IPS-NIHi7 (cell line): Measurements from ENCODE around the gene POLD1.
A peak's percentile ranks its signal among the peaks of the same experiment; 100 is the strongest.
"Not testable (repeated sequence)": the region's sequence is repeated elsewhere in the genome, so short reads cannot be mapped to it uniquely, and the experiment has no call there.

Source experiments
- DNase-seq: peaks from one replicate; pipeline ENCODE4 v3.0.0; 2012; ENCODE audit warnings: mixed read lengths; ENCODE audit errors: extremely low spot score

The POLD1 gene

DNA sequence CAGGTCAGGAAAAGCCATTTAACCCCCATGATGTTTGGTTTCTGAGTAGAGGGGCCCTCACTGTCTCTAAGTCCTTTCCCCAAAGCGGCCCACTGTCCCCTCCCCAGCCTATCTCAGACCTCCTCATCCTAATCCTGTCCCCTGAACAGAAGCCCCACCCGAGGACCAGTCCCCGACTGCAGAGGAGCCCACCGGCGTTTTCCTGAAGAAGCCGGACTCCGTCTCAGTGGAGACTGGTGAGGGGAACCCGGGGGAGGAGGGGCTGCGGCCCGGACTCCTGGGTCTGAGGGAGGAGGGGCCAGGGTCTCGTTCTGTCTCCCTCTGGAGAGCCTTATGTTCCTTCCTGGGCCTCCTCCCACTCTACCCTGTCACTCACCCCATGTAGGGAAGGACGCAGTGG is 51.5 kb downstream of the POLD1 start:
- DNase-seq, result no peak

DNA sequence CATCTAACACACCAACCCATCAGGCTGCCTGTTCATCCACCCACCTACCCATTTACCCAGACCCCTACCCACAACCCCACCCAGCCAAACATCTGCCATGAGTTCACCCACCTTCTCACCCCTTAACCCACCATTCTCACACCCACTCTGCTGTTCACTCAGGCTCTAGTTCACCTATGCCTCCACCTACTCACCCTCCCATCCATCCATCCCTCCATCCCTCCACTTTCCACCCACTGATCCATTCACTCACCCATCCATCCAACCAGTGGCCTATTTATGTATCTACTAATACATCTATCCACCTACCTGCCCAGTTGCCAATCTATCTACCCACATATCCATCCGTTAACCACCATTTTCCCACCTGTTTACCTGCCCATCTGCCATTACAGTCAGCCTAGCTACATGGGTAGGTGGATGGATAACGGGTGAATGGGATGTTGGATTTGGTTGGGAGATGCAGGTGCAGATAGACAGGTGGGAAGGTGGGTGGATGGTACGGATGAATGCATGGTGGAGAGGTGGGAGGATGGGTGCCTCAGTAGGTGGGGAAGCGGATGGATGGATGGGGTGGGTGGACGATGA is 53.8 kb downstream of the POLD1 start:
- DNase-seq, result no peak

DNA sequence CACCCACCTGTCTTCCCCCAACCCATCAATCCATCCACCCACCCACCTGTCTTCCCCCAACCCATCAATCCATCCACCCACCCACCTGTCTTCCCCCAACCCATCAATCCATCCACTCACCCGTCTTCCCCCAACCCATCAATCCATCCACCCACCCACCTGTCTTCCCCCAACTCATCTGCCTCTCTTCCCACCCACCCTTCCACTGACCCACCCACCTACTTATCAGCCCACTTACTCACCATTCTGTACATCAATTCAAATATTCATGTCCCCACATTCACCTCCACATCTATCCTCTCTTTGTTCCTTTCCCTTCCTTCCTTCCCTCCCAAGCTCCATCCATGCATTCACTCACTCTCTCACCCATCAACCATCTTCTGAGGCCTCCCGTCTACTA is 55.0 kb downstream of the POLD1 start:
- not testable (repeated sequence) for DNase-seq

DNA sequence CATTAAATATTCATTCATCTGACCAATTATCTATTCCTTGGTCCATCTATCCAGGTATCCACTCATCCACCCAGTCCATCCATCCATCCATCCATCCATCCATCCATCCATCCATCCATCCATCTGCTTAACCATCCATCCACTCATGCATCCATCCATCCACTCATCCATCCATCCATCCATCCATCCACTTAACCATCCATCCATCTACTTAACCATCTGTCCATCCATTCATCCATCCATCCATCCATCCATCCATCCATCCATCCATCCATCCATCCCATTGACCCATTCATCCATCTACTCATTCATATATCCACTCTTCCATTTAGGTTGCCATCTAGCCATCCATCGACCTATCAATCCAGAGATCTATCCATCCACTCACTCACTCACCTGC is 59.9 kb downstream of the POLD1 start:
- no peak for DNase-seq

DNA sequence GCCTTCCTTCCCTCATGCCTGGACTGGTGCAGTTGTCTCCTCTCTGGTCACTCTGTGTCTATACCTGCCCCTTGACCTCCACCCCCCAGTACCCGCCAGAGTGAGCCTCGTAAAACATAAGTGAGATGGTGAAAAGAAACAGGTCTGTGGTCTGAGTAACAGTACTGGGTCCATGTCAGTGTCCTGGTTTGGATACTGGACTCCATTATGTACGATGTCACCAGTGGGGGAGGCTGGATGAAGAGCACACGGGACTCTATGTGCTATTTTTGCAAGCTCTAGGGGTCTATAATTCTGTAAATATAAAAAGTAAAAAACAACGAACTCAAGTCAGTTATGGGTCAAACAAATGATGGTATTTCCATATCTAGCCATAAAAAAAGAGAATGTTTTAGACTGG is 62.9 kb downstream of the POLD1 start:
- DNase-seq, result no peak

DNA sequence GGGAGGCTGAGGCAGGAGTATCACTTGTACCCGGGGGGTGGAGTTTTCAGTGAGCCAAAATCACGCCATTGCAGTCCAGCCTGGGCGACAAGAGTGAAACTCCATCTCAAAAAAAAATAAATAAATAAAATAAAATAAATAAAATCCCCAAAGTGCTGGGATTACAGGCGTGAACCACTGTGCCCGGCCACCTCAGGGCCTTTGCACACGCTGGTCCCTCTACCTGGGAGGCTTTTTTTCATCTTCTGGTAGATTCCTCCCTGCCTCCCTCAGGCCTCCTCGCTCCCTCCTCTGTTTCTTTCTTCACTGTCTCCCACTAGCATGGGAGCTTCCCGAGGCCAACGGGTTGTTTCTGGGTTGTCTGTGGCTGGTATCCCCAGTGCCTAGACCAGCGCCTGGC is 63.6 kb downstream of the POLD1 start:
- DNase-seq, result no peak

DNA sequence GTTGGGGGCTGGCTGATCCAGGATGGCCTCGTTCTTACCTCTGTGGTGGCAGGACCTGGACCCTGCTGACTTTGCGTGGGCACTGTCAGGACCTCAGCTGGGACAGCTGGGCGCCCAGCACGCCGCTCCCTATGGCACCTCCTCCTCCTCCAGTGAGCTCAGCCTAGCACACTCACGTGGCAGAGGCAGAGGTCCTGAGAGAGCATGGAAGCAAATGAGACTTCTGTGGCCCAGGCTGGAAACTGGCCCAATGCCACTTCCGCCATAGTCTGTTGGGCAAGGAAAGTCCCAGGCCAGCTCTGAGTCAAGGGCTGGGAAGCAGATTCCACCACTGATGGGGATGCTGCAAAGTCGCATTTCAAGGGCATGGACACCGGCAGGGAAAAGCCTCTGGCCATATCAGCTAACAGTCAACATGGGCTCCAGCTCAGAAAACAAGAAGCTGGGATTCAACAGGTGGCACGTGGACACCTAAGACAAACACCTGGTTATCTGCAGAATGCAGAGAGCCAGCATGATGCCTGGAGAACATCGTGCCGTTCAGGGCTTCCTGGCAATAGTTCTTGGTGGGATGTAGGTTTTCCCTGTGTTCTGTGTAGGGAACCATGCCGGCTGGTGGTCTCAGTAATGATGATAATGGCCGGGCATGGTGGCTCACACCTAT is 65.2 kb downstream of the POLD1 start:
- no peak for DNase-seq

DNA sequence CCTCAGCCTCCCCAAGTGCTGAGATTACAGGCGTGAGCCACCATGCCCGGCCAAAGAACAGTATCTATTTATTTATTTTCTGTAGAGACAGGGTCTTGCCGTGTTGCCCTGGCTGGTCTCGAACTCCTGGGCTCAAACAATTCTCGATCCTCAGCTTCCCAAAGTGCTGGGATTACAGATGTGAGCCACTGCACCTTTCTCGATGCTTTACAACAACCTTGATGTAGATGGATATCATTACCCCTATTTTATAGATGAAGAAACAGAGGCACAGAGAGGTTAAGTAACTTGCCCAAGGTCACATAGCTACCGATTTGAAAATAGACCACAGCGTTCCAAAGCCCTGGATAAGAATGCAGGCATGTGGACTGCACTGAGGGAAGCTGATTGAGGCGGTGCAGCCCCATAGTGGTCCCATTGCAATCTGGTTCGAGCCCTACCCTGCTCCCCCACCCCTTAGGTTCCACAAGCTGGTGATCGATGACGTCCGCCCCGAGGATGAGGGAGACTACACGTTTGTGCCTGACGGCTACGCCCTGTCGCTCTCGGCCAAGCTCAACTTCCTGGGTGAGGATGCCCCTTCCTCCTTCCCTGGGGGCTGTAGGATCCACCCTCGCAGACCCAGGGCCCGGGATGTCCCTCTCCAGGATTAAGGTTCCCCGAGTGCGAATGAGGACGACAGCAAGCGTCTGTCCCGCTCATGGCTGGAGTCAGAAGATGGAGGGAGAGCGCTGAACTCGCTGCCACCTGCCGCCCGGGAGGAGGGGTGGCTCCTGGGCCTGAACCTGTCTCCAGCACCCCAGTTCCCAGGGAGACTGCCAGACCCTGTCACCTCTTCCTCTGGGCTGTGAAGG is 66.4 kb downstream of the POLD1 start:
- no peak for DNase-seq

DNA sequence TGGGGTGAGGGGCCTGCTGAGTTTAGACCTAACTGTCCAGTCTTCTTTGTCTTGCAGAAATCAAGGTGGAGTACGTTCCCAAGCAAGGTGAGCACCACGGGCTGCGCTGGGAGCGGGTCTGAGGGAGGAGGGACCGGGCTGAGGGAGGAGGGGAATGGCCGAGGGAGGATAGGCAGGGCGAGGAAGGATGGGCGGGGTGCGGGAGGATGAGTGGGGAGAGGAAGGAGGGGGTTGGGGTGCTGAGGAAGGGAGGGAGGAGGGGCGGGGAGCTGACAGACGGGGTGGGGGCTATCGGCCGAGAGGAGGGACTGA is 67.0 kb downstream of the POLD1 start:
- no peak for DNase-seq

DNA sequence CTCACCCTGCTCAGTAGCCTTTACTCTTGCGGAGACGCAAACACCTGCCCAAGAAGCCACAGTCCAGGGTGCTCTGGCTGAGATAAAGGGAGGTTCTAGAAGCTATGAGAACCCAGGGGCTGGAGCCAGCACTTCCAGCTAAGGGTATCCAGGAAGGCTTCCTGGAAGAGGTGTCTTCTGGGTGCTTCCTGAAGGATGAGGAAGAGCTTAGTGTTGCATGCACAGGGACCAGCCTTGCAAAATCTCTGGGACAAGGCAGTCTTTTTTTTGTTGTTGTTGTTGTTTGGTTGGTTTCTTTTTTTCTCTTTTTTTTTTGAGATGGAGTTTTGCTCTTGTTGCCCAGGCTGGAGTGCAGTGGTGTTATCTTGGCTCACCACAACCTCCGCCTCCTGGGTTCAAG is 69.1 kb downstream of the POLD1 start:
- DNase-seq, result no peak

DNA sequence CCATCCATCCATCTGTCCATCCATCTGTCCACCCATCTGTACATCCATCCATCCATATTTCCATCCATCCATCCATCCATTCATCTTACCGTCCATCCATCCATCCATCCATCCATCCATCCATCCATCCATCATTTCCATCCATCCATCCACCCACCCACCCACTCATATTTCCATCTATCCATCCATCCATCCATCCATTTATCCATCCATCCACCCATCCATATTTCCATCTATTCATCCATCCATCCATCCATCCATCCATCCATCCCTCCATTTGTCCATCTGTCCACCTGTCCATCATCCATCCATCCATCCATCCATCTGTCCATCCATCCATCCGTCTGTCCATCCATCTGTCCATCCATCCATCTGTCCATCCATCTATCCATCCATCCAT is 71.8 kb downstream of the POLD1 start:
- DNase-seq, result no peak

DNA sequence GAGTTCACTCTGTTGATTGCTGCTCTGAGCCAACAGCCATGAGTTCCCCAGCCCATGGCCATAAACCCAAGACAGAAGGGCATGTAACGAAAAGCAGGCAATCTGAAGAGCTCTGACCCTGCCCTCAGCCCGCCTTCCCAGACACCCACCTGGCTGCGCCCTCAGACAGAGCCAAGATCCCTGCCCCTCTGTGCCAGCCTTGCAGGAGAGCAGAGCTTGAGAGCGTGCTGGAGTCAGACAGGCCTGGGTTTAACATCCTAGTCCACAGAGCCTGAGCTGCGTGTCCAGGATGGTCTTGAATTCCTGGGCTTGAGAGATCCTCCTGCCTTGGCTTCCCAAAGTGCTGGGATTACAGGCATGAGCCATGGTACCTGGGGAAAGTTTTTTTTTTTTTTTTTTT is 73.2 kb downstream of the POLD1 start:
- DNase-seq, result no peak

DNA sequence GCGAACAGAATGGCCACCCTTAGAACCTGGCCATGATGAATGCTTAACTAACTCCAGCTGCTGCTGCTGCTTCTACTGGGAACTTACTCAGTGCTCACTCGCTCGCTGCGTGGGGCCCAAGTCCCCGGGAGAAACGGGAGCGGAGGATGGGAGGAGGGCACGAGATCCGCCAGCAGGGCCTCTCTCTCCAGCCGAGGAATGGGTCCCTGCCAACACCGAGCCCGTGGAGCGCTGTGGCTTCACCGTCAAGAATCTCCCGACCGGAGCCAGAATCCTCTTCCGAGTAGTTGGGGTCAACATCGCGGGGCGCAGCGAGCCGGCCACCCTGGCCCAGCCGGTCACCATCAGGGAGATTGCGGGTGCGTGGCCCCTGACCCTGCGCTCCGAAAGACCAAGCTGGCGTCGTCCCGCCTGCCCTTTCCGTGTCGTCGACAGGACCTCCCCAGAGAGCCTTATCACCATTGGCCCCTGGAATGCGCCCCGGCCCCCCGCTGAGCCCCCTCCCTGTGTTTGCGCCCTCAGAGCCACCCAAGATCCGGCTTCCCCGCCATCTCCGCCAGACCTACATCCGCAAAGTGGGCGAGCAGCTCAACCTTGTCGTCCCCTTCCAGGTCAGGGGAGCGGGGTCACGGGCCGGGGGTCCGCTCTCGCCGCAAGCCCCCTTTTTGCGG is 74.4 kb downstream of the POLD1 start:
- no peak for DNase-seq

DNA sequence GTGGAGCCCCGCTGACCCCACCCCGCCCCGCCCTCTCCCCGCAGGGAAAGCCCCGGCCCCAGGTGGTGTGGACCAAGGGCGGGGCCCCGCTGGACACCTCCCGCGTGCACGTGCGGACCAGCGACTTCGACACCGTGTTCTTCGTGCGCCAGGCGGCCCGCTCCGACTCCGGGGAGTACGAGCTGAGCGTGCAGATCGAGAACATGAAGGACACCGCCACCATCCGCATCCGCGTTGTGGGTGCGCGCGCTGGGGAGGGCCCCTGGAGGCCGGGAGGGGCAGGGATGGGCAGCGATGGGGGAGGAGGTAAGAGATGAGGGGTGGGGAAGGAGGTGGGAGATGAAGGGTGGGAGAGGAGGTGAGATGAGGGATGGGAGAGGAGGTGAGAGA is 74.9 kb downstream of the POLD1 start:
- DNase-seq, result no peak

DNA sequence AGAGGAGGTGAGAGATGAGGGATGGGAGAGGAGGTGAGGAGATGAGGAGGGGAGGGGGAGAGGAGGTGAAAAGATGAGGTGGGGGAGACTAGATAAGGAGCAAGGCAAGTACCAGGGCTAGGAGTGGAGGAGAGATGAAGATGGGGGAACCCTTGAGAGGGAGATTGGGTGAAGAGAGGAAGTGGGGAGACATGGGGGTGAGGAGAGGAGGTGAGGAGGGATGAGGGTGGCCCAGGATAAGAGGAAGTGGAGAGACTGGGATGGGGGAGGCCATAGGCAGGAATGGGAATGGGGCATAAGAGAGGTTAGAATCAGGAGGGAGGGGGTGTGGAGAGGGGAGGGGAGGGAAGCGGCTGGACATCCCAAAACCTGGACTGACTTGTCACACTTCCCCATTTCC is 75.5 kb downstream of the POLD1 start:
- no peak for DNase-seq

DNA sequence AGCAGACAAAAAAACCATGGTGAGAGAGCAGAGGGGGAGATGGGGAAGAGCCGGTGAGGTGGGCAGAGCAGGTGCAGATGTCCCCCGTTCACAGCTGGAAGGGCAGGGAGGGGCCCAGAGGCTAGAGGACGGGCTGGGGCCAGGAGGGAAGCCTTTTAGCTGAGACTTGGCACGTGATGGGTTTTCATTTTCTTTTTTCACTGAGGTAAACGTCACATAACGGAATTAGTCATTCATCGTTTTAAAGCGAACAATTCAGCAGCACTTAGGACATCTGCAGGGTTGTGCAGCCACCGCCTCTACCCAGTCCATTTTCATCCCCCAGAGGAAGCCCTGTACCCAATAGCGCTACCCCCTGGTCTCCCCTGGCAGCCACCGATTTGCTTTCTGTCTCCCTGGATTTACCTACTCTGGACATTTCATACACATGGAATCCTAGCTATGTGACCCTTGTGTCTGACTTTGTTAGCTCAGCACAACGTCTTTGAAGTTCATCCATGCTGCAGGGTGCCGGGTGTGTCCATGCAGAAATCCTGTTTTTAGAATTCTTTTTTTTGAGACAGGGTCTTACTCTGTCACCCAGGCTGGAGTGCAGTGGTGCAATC is 76.1 kb downstream of the POLD1 start:
- DNase-seq, result no peak

DNA sequence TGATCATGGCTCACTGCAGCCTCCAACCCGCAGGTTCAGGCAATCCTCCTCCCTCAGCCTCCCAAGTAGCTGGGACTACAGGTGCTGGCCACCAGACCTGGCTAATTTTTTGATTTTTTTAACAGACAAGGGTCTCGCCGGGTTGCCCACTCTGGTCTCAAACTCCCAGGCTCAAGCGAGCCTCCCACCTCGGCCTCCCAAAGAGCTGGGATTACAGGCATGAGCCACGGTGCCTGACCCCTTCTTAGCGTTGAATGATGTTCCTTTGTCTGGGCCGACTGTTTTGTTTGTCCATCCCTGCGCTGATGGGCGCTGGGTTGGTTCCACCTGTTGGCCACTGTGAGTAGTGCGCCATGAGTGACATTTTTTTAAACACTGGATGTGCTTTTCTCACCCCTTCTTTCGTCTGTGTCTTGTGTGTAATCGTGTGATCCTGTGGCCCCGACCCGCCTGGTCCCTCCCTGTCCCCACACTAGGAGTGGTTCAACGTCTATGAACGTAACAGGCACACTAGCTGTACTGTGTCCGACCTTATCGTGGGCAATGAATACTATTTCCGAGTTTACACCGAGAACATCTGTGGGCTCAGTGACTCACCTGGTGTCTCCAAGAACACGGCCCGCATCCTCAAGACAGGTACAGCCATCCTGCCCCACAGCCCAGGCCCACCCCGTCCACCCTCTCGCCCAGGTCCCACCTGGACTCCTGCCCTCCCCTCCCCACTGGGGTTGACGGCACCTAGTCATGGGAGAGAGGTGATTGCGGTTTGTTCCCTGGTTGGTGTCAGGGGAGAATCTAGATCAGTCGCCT is 77.1 kb downstream of the POLD1 start:
- peak; percentile 91 for DNase-seq

DNA sequence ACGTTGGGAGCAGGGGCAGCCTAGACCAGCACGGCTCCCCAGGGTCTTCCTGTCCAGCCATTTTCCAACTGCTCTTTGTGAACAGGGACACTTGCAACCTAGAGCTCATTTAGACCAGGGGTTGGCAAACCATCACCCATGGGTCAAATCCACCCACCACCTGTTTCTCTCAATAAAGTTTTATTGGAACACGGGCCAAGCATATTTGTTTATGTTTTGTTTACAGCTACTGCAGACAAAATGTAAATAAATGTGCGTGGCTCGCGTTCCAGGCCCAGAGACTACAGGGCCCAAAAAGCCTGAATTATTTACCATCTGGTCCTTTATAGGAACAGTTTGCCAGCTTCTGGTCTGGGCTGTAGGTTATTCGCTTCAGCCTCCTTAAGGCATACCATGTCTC is 78.8 kb downstream of the POLD1 start:
- no peak for DNase-seq

DNA sequence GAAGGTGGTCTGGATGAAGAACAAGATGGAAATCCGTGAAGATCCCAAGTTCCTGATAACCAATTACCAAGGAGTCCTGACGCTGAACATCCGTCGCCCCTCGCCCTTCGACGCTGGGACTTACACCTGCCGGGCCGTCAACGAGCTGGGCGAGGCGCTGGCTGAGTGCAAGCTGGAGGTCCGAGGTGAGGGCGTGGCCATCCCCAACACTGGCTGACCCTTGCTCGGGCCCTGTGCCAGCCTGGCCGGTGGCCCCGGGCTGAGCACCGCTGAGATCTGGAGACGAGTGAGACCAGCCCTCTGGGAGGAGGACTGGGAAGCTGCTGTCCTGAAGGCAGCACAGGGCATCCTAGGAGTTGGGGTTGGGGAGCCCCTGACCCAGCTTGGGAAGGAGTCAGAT is 80.2 kb downstream of the POLD1 start:
- no peak for DNase-seq

DNA sequence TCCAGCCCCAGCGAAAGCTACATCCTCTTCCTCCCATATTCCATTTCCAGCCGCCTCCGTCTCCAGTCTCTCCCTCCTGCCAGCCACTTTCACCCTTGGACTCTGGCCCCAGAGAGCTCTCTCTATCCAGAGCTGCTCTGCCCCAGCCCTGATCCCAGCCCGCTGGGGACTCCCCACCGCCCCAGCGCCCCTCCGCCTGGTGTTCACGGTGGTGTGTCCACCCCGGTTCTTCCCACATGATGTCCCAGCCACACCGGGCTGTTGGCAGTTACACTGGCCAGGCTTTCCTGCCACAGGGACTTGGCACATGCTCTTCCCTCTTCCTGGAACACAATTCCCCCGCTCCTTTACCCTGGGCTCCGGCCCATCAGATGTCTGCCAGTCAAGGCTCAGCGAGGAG is 80.9 kb downstream of the POLD1 start:
- DNase-seq, result no peak

DNA sequence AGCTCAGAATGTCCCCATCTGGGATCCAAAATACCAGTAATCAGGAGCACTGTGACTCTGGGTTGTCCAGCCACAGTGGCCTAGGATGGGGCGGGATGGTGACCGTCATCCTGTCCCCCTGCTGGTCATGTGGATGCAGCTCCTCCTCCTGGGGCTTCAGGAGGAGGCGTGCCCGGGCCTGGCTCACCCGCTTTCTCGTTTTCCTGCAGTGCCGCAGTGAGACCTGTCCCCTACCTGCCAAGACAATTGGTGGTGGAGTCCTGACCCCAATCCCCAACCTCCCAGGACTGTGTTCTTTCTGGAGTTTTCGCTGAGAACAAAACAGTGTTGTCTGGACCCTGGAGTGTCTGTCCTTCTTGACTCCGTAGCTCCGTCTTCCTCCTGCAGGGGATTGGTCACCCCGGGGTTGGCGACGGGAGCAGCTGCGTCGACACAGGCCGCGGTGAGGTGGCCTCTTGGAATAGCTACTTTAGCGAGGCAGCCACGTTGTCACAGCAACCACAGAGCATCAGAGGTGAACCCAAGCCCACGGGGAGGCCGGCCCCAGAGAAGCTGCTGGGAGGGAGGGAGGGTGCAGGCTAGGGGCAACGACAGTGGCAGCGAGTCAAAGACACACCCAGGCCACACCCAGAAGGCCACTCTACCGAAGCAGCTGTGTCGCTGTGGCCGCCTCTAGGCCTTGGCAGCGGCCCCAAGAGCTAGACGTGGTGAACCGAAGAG is 82.0 kb downstream of the POLD1 start:
- DNase-seq, result peak; percentile 83
